ENCODE data around the gene ARPC1B. TPM values are rescaled to one million over a fixed set of nuclear protein-coding genes. Genes with fewer than 3 reads are reported as not detected.

ARPC1B gene
- total RNA-seq, 4 donors from 2014 or later, result 221 to 387 (median 302) TPM

- TF ChIP-seq, protein P1, sequence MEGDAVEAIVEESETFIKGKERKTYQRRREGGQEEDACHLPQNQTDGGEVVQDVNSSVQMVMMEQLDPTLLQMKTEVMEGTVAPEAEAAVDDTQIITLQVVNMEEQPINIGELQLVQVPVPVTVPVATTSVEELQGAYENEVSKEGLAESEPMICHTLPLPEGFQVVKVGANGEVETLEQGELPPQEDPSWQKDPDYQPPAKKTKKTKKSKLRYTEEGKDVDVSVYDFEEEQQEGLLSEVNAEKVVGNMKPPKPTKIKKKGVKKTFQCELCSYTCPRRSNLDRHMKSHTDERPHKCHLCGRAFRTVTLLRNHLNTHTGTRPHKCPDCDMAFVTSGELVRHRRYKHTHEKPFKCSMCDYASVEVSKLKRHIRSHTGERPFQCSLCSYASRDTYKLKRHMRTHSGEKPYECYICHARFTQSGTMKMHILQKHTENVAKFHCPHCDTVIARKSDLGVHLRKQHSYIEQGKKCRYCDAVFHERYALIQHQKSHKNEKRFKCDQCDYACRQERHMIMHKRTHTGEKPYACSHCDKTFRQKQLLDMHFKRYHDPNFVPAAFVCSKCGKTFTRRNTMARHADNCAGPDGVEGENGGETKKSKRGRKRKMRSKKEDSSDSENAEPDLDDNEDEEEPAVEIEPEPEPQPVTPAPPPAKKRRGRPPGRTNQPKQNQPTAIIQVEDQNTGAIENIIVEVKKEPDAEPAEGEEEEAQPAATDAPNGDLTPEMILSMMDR (IDR thresholded peaks at IDR 0.05), result no peak
- no peak for DNase-seq (ENCODE audit: low spot score)
- peak; percentile 47 for ATAC-seq (ENCODE audit: low FRiP score)
Measured at GRCh38 chr7:99380032-99380822, 5.7 kb downstream of the ARPC1B start.

DNA sequence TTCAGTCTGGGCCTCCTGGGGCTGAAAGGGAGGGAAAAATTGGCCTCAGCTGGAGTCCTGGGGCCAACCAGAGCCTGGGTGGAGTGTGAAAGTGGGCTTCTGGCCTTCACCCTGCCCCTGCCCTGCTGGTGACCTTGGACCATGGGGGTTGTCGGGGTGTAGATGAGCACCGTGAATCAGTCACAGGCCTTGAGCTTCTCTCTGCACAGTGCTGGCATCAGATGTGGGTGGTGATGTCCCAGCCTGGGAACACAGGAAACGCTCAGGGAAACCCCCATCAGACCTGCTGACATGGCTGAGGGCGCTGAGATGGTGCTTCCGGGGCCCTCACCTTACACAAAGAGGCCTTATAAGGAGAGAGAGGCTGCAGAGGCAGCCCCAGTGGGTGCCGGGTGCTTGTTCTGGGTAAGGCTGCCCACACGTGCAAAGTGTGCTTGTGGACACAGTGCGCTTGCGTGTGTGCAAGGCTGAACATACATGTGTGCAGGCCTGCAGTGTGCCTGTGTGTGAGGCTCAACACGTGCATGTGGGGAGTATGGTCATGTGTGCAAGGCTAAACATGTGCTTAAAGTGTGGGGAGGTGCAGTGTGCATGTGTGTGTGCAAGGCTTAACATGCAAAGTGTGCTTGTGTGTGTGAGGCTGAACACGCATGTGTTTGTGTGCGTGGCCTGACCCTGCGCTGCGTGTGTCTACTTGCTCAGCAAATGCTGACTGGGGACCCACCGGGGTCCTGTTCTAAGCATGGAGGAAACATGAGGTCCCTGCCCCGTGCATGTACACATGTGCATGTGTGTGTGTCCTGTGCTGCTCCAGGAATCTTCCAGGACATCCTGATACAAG is 6.5 kb downstream of the ARPC1B start:
- TF ChIP-seq, protein P1 (IDR thresholded peaks at IDR 0.05), result no peak
- ATAC-seq (ENCODE audit: low FRiP score), result no peak
- DNase-seq (ENCODE audit: low spot score), result no peak

- DNase-seq (ENCODE audit: low spot score) (no peak), ATAC-seq (ENCODE audit: low FRiP score) (no peak)
- TF ChIP-seq, protein P1 (IDR thresholded peaks at IDR 0.05), result no peak
Measured at GRCh38 chr7:99381664-99382075, 7.1 kb downstream of the ARPC1B start.

GRCh38 chr7:99383203-99383602 is 8.7 kb downstream of the ARPC1B start:
- TF ChIP-seq, protein P1 (IDR thresholded peaks at IDR 0.05), result no peak
- ATAC-seq (ENCODE audit: low FRiP score) (no peak), DNase-seq (ENCODE audit: low spot score) (no peak)

- TF ChIP-seq, protein P1 (IDR thresholded peaks at IDR 0.05), result no peak
- ATAC-seq (ENCODE audit: low FRiP score), result no peak
- no peak for DNase-seq (ENCODE audit: low spot score)
Measured at GRCh38 chr7:99383791-99384370, 9.4 kb downstream of the ARPC1B start.

DNA sequence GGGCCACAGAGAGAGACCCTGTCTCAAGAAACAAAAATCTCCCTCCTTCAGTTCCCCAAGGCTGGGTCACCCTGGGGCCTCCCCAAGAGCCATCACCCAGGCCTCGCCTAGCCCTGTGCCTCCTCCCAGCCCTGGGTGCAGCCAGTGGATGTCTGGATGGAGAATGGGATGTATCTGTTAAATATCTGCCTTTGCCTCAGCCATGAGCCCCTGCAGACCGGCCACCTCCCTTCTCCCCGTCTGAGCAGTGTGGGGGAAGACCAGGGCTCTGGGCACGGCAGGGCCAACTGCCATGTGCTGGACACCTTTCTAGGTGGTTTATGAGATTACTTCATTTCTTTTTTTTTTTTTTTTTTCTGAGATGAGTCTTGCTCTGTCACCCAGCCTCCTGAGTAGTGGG is 10.0 kb downstream of the ARPC1B start:
- TF ChIP-seq, protein P1 (IDR thresholded peaks at IDR 0.05), result no peak
- DNase-seq (ENCODE audit: low spot score) (no peak), ATAC-seq (ENCODE audit: low FRiP score) (no peak)
